Measurements from ENCODE around the gene PEX14.
A peak's percentile ranks its signal among the peaks of the same experiment; 100 is the strongest.
"Not testable (repeated sequence)": the region's sequence is repeated elsewhere in the genome, so short reads cannot be mapped to it uniquely, and the experiment has no call there.

PEX14 gene

GRCh38 chr1:10495475-10495817 lies 20.7 kb downstream of the PEX14 start:
- no peak for DNase-seq (ENCODE audit: low spot score)

GRCh38 chr1:10495952-10496351 lies 21.2 kb downstream of the PEX14 start:
- no peak for DNase-seq (ENCODE audit: low spot score)

- no peak for DNase-seq (ENCODE audit: low spot score)
Measured at GRCh38 chr1:10497109-10497508, 22.4 kb downstream of the PEX14 start.

- no peak for DNase-seq (ENCODE audit: low spot score)
Measured at GRCh38 chr1:10498231-10498630, 23.5 kb downstream of the PEX14 start.

GRCh38 chr1:10502206-10502605 lies 27.5 kb downstream of the PEX14 start:
- no peak for DNase-seq (ENCODE audit: low spot score)

GRCh38 chr1:10504249-10504648 lies 29.5 kb downstream of the PEX14 start:
- DNase-seq (ENCODE audit: low spot score) = no peak

GRCh38 chr1:10506046-10506676 lies 31.4 kb downstream of the PEX14 start:
- DNase-seq (ENCODE audit: low spot score) = not testable (repeated sequence)

GRCh38 chr1:10506677-10507047 lies 31.9 kb downstream of the PEX14 start:
- DNase-seq (ENCODE audit: low spot score) = no peak

GRCh38 chr1:10507111-10507879 lies 32.5 kb downstream of the PEX14 start:
- DNase-seq (ENCODE audit: low spot score) = peak; percentile 66

- DNase-seq (ENCODE audit: low spot score) = peak; percentile 63
Measured at GRCh38 chr1:10508511-10508951, 33.8 kb downstream of the PEX14 start.

- no peak for DNase-seq (ENCODE audit: low spot score)
Measured at GRCh38 chr1:10509809-10510509, 35.2 kb downstream of the PEX14 start.

- DNase-seq (ENCODE audit: low spot score) = no peak
Measured at GRCh38 chr1:10510520-10511493, 36.1 kb downstream of the PEX14 start.

GRCh38 chr1:10511494-10511885 lies 36.7 kb downstream of the PEX14 start:
- DNase-seq (ENCODE audit: low spot score) = no peak

GRCh38 chr1:10513199-10513598 lies 38.4 kb downstream of the PEX14 start:
- DNase-seq (ENCODE audit: low spot score) = no peak

GRCh38 chr1:10514490-10515235 lies 39.9 kb downstream of the PEX14 start:
- no peak for DNase-seq (ENCODE audit: low spot score)

GRCh38 chr1:10515301-10515975 lies 40.7 kb downstream of the PEX14 start:
- DNase-seq (ENCODE audit: low spot score) = no peak

- no peak for DNase-seq (ENCODE audit: low spot score)
Measured at GRCh38 chr1:10515976-10516750, 41.4 kb downstream of the PEX14 start.

GRCh38 chr1:10516925-10517676 lies 42.4 kb downstream of the PEX14 start:
- no peak for DNase-seq (ENCODE audit: low spot score)

GRCh38 chr1:10517677-10517982 lies 42.9 kb downstream of the PEX14 start:
- DNase-seq (ENCODE audit: low spot score) = no peak

Measured in ecto neural progenitor cell (in vitro differentiated cells).